HEK293 (cell line): ENCODE results near the gene KATNB1.

Source experiments
- CTCF ChIA-PET: fragments of 350-600 bp; formaldehyde crosslinking; extraction: SDS; loops from one replicate; lab custom pipeline; 2021; ENCODE audit warnings: antibody characterized with exemption; lab: Yijun Ruan, JAX
- POLR2A ChIA-PET: fragments of 300-600 bp; formaldehyde crosslinking; extraction: SDS; loops from one replicate; lab custom pipeline; 2020; ENCODE audit warnings: antibody characterized with exemption, inconsistent platforms; lab: Yijun Ruan, JAX
- H3K27ac ChIP-seq: fragments of 200-500 bp; sonication (Bioruptor generic); 2 replicates; pipeline ENCODE4 v1.5.1; 2014; ENCODE audit warnings: low read depth, low read length, control low read depth, inconsistent platforms; ENCODE audit errors: extremely low read depth
- H3K36me3 ChIP-seq, 2 experiments: fragments of 200-500 bp in 1 of 2; sonication (Bioruptor generic) in 1 of 2; 1 replicate in 1 of 2; 2 replicates in 1 of 2; pipeline ENCODE4 v1.5.1; 2014 to 2017; ENCODE audit warnings: inconsistent platforms in 2 of 2, low read length in 2 of 2; ENCODE audit not compliant: control insufficient read depth in 2 of 2, insufficient read depth in 1 of 2
- H3K4me1 ChIP-seq: fragments of 200-500 bp; sonication (Bioruptor generic); 2 replicates; pipeline ENCODE4 v1.5.1; 2014; ENCODE audit warnings: mild to moderate bottlenecking, low read length, inconsistent platforms; ENCODE audit not compliant: control insufficient read depth, insufficient read depth
- H3K4me3 ChIP-seq: 2 replicates; pipeline ENCODE4 v1.5.1; 2011; ENCODE audit warnings: low read depth, mild to moderate bottlenecking, control low read depth, low read length, moderate library complexity
- H3K9me3 ChIP-seq: fragments of 200-500 bp; sonication (Bioruptor generic); 2 replicates; pipeline ENCODE4 v1.5.1; 2014; ENCODE audit warnings: low read depth, low read length, inconsistent platforms; ENCODE audit not compliant: control insufficient read depth, insufficient read depth
- CTCF ChIP-seq: fragments of 450-650 bp; formaldehyde crosslinking; IDR thresholded peaks from 2 replicates; pipeline ENCODE4 v1.5.1; 2016; ENCODE audit warnings: missing biosample characterization, missing genetic modification characterization
- KLF8 ChIP-seq: fragments of 450-650 bp; formaldehyde crosslinking; IDR thresholded peaks from 2 replicates; pipeline ENCODE4 v1.5.1; 2016; ENCODE audit warnings: missing biosample characterization, missing genetic modification characterization
- OVOL3 ChIP-seq: fragments of 450-650 bp; formaldehyde crosslinking; IDR thresholded peaks from 2 replicates; pipeline ENCODE4 v1.5.1; 2016; ENCODE audit warnings: missing biosample characterization, missing genetic modification characterization
- WT1 ChIP-seq: fragments of 450-650 bp; formaldehyde crosslinking; IDR thresholded peaks from 2 replicates; pipeline ENCODE4 v1.5.1; 2016; ENCODE audit warnings: missing biosample characterization, missing genetic modification characterization
- ZBTB17 ChIP-seq: fragments of 450-650 bp; formaldehyde crosslinking; IDR thresholded peaks from 2 replicates; pipeline ENCODE4 v1.5.1; 2016; ENCODE audit warnings: missing biosample characterization, missing genetic modification characterization
- ZBTB48 ChIP-seq: fragments of 450-650 bp; formaldehyde crosslinking; IDR thresholded peaks from 2 replicates; pipeline ENCODE4 v1.5.1; 2016; ENCODE audit warnings: missing biosample characterization, missing genetic modification characterization
- ZBTB8A ChIP-seq: fragments of 450-650 bp; formaldehyde crosslinking; IDR thresholded peaks from 2 replicates; pipeline ENCODE4 v1.5.1; 2016; ENCODE audit warnings: missing biosample characterization, missing genetic modification characterization
- ZIC2 ChIP-seq: fragments of 450-650 bp; formaldehyde crosslinking; IDR thresholded peaks from 2 replicates; pipeline ENCODE4 v1.5.1; 2016; ENCODE audit warnings: missing biosample characterization, missing genetic modification characterization
- ZNF114 ChIP-seq: fragments of 450-650 bp; formaldehyde crosslinking; IDR thresholded peaks from 2 replicates; pipeline ENCODE4 v1.5.0; 2017; ENCODE audit warnings: missing biosample characterization, missing genetic modification characterization
- ZNF132 ChIP-seq: fragments of 450-650 bp; formaldehyde crosslinking; IDR thresholded peaks from 2 replicates; pipeline ENCODE4 v1.5.1; 2017; ENCODE audit warnings: missing biosample characterization, missing genetic modification characterization, borderline replicate concordance
- ZNF239 ChIP-seq: fragments of 450-650 bp; formaldehyde crosslinking; IDR thresholded peaks from 2 replicates; pipeline ENCODE4 v1.5.1; 2016; ENCODE audit warnings: missing biosample characterization, missing genetic modification characterization
- ZNF292 ChIP-seq: fragments of 450-650 bp; formaldehyde crosslinking; IDR thresholded peaks from 2 replicates; pipeline ENCODE4 v1.5.1; 2016; ENCODE audit warnings: low read depth, missing biosample characterization, missing genetic modification characterization, borderline replicate concordance
- ZNF518A ChIP-seq: fragments of 450-650 bp; formaldehyde crosslinking; conservative IDR thresholded peaks from 2 replicates; pipeline ENCODE4 v1.5.1; 2016; ENCODE audit warnings: low read depth, missing biosample characterization, missing genetic modification characterization
- ZNF626 ChIP-seq: fragments of 450-650 bp; sonication (Bioruptor Pico); formaldehyde crosslinking; IDR thresholded peaks from 2 replicates; pipeline ENCODE4 v1.5.1; 2018; ENCODE audit warnings: missing biosample characterization, missing genetic modification characterization, inconsistent platforms
- ZNF692 ChIP-seq: fragments of 450-650 bp; formaldehyde crosslinking; IDR thresholded peaks from 2 replicates; pipeline ENCODE4 v1.5.1; 2016; ENCODE audit warnings: missing biosample characterization, missing genetic modification characterization
- ZNF707 ChIP-seq: fragments of 450-650 bp; formaldehyde crosslinking; IDR thresholded peaks from 2 replicates; pipeline ENCODE4 v1.5.1; 2016; ENCODE audit warnings: missing biosample characterization, missing genetic modification characterization
- ZSCAN30 ChIP-seq: fragments of 450-650 bp; IDR thresholded peaks from 2 replicates; pipeline ENCODE4 v1.5.1; 2018; ENCODE audit warnings: missing biosample characterization, mild to moderate bottlenecking, missing genetic modification characterization, moderate library complexity

Gene KATNB1

GRCh38 chr16:57766714-57767348 lies 31.3 kb downstream of the KATNB1 start (continued):
- TF ChIP-seq ZNF518A (tag by site-specific recombination): no peak

GRCh38 chr16:57769541-57770145 lies 34.1 kb downstream of the KATNB1 start:
- no peak overlapping the region for H3K4me3 ChIP-seq
- H3K27ac ChIP-seq: no peak overlapping the region
- TF ChIP-seq KLF8 (tag by site-specific recombination) (no peak), WT1 (no peak), ZNF692 (no peak), ZBTB17 (tag by site-specific recombination) (no peak)
- H3K9me3 ChIP-seq: no peaks in the 10 kb centered on the region
- POLR2A ChIA-PET: no interaction called here
- CTCF ChIA-PET: interaction anchor here (0.6 to 0.7 kb wide), 2 partner anchors 13 to 379 kb away, joined by 3 read pairs; no protein-coding TSS in a partner anchor
- peaks cover 0 to 16% of the 10 kb centered on the region in 2 experiments; a peak in 2 of 3 replicates for H3K36me3 ChIP-seq
- no peaks in the 10 kb centered on the region for H3K4me1 ChIP-seq

- POLR2A ChIA-PET: interaction anchor here (0.6 kb wide), 1 partner anchor 11 kb away, joined by 3 read pairs; no protein-coding TSS in a partner anchor
- CTCF ChIA-PET: interaction anchor here (0.6 to 0.7 kb wide), 2 partner anchors 14 to 380 kb away, joined by 3 read pairs; no protein-coding TSS in a partner anchor
These were observed 34.8 kb downstream of the KATNB1 start for GRCh38 chr16:57770361-57770760.

More at GRCh38 chr16:57770361-57770760, 34.8 kb downstream of the KATNB1 start:
- peaks cover 0 to 15% of the 10 kb centered on the region in 2 experiments; a peak in 2 of 3 replicates for H3K36me3 ChIP-seq
- H3K27ac ChIP-seq: no peak overlapping the region
- H3K4me1 ChIP-seq: no peaks in the 10 kb centered on the region
- H3K4me3 ChIP-seq: no peak overlapping the region
- no peaks in the 10 kb centered on the region for H3K9me3 ChIP-seq
- no peak for TF ChIP-seq ZIC2 (tag by site-specific recombination)
- no peak for TF ChIP-seq ZNF239 (tag by site-specific recombination)
- no peak for TF ChIP-seq ZNF292
- TF ChIP-seq CTCF (tag by site-specific recombination): no peak
- TF ChIP-seq ZNF132 (tag by site-specific recombination): no peak
- no peak for TF ChIP-seq ZBTB48 (tag by site-specific recombination)
- TF ChIP-seq WT1: no peak
- TF ChIP-seq ZBTB8A: no peak
- no peak for TF ChIP-seq ZNF707 (tag by site-specific recombination)
- TF ChIP-seq OVOL3: no peak
- no peak for TF ChIP-seq ZSCAN30 (tag by site-specific recombination)
- no peak for TF ChIP-seq ZNF114
- no peak for TF ChIP-seq ZNF626 (tag by site-specific recombination)
